NB4 (cell line): ENCODE results near the gene THSD4.

ENCODE experiments used
- MYC ChIP-seq: IDR thresholded peaks from 2 replicates; pipeline ENCODE4 v1.6.1; 2011; ENCODE audit warnings: low read depth, low read length
- TF ChIP-seq, protein P1 (sequence below): IDR thresholded peaks from one replicate; pipeline ENCODE4 v1.5.1; 2012; ENCODE audit warnings: low read depth, low read length
- TF ChIP-seq, protein P2 (sequence below): IDR thresholded peaks from 2 replicates; pipeline ENCODE4 v1.6.1; 2011; ENCODE audit warnings: low read depth, low read length

DNA sequence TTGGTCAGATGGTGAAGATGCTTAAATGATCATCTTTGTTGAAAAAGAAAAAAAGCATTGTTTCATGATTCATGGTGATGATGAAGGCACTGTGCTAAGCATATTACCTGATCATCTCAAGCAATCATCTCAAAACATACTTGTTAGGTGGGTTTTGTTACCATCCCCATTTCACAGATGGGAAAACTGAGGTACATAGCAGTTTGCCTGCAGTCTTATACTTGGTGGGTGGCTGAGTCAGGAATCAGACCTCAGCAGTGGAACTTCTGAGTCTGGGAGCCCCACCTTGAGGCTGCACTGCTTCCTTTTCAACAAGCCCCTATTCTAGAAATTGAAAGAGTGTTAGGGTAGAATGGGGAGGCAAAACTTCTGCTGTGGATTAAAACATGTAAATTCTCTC is 341.1 kb downstream of the THSD4 start:
- TF ChIP-seq MYC = no peak
- TF ChIP-seq, protein P1, sequence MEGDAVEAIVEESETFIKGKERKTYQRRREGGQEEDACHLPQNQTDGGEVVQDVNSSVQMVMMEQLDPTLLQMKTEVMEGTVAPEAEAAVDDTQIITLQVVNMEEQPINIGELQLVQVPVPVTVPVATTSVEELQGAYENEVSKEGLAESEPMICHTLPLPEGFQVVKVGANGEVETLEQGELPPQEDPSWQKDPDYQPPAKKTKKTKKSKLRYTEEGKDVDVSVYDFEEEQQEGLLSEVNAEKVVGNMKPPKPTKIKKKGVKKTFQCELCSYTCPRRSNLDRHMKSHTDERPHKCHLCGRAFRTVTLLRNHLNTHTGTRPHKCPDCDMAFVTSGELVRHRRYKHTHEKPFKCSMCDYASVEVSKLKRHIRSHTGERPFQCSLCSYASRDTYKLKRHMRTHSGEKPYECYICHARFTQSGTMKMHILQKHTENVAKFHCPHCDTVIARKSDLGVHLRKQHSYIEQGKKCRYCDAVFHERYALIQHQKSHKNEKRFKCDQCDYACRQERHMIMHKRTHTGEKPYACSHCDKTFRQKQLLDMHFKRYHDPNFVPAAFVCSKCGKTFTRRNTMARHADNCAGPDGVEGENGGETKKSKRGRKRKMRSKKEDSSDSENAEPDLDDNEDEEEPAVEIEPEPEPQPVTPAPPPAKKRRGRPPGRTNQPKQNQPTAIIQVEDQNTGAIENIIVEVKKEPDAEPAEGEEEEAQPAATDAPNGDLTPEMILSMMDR = no peak
- TF ChIP-seq, protein P2, sequence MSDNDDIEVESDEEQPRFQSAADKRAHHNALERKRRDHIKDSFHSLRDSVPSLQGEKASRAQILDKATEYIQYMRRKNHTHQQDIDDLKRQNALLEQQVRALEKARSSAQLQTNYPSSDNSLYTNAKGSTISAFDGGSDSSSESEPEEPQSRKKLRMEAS = no peak
